GM18499 (cell line): ENCODE measurements around the gene RALY.
"Not testable (repeated sequence)": the region's sequence is repeated elsewhere in the genome, so short reads cannot be mapped to it uniquely, and the experiment has no call there.

Experiments
- ATAC-seq: cut with Tn5 transposase; IDR thresholded peaks from one replicate; pipeline ENCODE4 v1.9.1; 2021; ENCODE audit warnings: moderate number of reproducible peaks; ENCODE audit not compliant: insufficient read depth, unreplicated experiment

Gene RALY

DNA sequence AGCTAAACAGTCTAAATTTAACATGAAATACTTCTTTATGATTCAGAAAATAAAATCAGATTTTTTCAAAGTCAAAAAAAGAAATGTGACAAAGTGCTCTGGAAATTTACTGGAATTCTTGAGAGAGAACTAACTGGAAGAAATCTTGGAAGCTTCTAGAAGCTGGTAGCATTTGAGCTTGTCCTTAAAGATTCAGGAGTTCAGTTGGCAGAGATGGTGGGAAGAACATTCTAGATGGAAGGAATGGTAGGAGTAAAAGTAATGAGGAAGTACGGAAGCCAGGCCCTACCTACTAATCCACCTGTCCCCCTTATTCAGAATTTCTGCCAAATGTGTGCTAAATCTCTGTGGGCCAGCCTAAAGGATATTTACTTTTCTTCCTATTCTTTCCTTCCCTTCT lies 21.2 kb downstream of the RALY start:
- ATAC-seq = no peak

GRCh38 chr20:34015401-34016335 lies 22.0 kb downstream of the RALY start:
- no peak for ATAC-seq

GRCh38 chr20:34016736-34017135 lies 23.0 kb downstream of the RALY start:
- ATAC-seq = no peak

- ATAC-seq = no peak
Measured at GRCh38 chr20:34017610-34018009, 23.9 kb downstream of the RALY start.

DNA sequence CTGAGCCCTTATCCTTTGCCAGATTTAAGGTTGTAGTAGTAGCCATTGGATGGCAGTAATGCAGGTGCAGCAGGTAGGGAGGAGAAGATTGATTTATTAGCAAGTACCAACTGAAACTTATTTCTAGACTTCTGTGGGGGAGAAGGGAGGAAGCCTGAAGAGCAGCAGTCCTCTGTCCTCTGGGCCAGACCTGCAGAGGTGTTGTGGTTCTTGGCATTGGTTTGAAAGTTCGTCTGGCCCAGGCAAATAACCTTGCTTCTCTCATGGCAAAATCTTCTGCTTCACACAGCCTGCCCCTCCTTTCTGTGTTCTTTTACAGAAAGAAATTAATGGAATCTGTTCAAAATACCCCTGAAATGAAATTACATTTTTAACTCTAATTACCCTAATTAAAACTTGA lies 24.5 kb downstream of the RALY start:
- no peak for ATAC-seq

DNA sequence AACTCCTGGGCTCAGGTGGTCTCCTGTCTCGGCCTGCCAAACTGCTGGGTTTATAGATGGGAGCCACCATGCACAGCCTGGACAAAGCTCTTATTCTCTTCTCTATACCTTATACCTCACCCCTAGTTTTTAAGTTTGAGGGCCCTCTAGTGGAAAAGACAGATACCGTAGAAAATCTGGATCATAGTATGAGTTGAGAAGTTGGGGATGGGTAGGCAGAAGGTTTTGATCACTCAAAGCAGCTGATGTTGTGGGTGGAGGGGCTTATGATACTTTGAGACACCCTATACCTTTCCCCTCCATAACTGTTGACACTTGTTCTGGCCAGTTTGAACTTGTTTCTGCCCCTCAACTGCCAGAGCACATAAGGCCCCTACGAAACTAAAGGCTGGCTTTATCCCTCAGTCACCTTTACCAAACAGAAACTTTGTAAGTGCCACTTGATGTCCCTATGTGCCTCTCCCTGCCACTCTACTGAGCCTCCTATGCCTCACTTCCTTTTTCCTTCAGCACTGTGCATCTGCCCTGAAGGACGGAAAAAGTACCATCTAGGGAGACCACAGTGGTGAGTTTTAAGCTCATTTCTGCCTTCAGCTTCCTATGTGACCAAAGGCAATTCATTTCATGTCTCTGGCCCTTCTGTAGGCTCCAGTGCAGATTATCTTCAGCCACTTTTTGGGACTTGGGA lies 28.6 kb downstream of the RALY start:
- no peak for ATAC-seq

- ATAC-seq = no peak
Measured at GRCh38 chr20:34022839-34023234, 29.1 kb downstream of the RALY start.

GRCh38 chr20:34023937-34024722 lies 30.4 kb downstream of the RALY start:
- ATAC-seq = no peak

- ATAC-seq = no peak
Measured at GRCh38 chr20:34024723-34025351, 31.1 kb downstream of the RALY start.

GRCh38 chr20:34028013-34028412 lies 34.3 kb downstream of the RALY start:
- ATAC-seq = not testable (repeated sequence)

- no peak for ATAC-seq
Measured at GRCh38 chr20:34029415-34029814, 35.7 kb downstream of the RALY start.

- no peak for ATAC-seq
Measured at GRCh38 chr20:34030456-34030855, 36.7 kb downstream of the RALY start.

DNA sequence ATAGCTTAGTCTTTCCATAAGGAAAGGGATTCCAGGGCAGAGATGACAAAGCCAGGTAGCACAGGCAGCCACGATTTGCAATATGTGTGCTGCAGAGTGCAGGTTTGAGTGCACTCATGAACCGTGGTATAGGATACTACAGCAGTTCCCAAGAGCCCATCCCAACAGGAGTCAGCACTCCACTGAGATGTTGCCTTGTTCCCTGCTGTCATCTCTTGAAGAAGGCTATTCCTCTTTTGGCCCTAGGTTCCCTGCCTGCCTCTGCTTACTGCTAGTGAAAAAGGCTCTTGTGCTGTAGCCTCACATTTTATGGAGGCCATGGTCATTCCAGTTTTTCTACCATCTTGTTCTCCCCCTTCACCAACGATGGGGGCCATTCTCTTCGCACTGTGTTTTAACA lies 40.2 kb downstream of the RALY start:
- ATAC-seq = no peak

DNA sequence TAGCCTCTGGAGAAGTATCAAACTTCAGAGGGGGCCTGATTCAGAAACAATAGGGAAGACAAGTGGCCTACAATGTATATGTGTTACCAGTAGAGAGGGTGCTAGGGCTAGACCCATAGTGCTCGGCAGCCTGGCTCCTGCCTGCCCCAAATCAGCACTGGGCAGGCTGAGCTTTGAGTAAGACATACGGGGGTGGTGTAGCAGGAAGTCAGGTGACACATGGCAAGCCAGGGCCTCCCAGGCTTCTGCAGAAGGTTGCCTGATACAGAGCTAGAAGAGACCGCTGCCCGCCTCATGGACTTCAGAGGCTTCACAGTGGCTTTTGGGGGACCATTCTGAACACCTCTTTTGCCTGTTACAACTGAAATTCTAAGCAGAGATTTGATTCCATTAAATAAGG lies 43.4 kb downstream of the RALY start:
- no peak for ATAC-seq

DNA sequence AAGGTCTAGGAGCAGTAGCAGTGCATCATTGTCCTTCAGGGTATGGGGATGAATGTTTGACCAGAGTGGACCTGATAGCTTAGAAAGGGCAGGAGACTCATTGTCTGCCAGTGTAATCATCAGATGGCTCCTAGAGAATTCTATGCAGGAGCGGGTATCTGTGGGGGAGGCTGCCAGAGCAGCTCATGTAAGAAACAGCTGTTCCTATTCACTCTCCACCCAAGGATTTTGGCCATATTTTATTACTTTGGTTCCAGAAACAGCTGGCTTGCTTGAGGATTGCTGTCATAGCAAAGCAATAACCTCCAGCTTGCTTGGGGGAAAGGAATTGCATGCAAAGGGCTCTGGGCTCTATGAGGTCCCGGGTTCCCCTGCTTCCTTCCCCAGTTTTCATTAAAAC lies 44.1 kb downstream of the RALY start:
- ATAC-seq = no peak

- ATAC-seq = no peak
Measured at GRCh38 chr20:34040300-34040995, 46.7 kb downstream of the RALY start.

DNA sequence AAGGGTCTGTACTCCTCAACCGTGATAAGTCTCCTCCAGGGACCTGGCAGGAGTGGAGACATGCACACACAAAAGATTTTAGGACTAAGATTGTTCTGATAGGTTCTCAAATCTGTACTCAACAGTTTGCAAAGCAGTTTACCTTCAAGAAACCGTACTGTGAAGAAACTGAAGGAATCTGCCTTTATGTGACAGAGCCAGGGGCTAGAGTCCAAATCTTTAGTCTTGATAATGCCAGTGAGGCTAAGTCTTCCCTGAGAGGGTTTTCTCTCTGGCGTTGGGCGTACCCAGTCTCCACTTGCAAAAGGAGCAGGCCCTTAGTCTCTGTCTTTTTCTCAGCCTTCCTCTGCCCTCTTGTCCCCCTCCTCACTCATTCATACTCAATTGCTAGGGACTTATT lies 47.5 kb downstream of the RALY start:
- ATAC-seq = no peak

DNA sequence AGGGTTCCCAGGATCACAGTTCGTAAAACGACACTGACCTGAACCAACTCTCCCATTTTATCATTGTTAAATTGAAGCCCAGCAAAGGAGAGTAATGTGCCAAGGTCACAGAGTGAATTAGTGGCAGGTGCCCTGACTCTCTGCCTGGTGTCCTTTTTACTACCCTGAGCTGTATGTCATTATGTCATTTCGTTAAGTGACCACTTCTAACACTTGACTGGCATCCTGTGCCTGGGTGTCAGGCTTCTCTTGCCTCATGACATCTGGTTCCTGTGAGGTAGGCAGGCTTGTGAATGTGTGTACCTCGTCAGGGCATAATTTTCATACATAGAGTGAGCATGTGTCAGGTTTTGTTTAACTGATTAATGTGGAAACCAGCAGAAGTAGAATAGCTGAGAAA lies 48.6 kb downstream of the RALY start:
- ATAC-seq = no peak

DNA sequence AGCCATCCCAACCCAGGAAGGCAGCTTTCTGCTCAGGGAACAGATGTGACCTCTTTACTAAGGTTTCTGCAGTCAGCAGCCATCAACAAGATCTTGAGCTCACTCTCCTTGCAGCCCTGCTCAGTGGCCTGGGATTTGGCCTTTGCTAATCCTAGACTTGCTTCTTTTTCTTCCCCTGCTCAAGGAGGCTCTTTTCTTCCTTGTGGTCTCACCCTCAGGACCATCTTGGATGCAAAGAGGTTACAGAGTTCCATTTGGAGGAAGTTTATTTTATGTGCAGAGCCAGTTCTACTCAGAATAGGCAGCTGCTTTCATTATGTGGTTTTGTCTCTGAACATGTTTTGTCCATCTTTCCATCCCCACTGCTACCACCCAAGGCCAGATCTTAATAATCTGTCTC lies 49.3 kb downstream of the RALY start:
- no peak for ATAC-seq

GRCh38 chr20:34045294-34045693 lies 51.6 kb downstream of the RALY start:
- ATAC-seq = no peak
